Measurements from ENCODE around the gene ZNF37A.
"Not testable (repeated sequence)": the region's sequence is repeated elsewhere in the genome, so short reads cannot be mapped to it uniquely, and the experiment has no call there.

ZNF37A gene

DNA sequence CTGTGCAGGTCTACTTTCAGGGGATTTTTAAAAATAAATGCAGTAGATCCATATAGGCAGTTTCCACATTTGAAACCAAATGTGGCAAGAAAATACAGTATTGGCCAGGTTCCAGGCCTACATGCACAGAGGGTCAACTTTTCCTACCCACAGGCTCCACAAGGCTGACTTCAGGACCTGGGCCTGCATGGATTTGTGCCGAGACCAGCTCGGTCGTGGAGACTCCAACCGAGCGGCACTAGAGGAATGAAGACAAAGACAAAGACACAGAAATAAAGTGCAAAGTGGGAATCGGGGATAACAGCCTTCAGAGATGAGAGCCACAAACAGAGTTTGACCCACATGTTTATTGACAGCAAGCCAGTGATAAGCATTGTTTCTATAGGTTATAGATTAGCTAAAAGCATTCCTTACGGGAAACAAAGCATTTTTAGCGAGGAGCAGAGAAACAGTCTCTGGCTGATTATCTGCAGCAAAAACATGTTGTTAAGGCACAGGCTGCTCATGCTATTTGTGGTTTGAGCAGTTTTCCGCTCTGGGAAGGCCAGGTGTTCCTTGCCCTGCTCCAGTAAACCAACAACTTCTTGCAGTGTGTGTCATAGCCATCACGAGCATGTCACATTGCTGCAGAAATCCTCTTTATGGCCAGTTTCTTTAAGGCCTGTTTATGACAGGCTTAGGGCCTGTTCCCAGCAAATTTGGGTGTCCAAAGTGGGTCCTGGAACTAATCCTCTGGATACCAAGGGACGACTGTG, 52.6 kb downstream of the ZNF37A start:
- DNase-seq (ENCODE audit: low read depth), result no peak
- TF ChIP-seq, protein P1, sequence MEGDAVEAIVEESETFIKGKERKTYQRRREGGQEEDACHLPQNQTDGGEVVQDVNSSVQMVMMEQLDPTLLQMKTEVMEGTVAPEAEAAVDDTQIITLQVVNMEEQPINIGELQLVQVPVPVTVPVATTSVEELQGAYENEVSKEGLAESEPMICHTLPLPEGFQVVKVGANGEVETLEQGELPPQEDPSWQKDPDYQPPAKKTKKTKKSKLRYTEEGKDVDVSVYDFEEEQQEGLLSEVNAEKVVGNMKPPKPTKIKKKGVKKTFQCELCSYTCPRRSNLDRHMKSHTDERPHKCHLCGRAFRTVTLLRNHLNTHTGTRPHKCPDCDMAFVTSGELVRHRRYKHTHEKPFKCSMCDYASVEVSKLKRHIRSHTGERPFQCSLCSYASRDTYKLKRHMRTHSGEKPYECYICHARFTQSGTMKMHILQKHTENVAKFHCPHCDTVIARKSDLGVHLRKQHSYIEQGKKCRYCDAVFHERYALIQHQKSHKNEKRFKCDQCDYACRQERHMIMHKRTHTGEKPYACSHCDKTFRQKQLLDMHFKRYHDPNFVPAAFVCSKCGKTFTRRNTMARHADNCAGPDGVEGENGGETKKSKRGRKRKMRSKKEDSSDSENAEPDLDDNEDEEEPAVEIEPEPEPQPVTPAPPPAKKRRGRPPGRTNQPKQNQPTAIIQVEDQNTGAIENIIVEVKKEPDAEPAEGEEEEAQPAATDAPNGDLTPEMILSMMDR (IDR thresholded peaks at IDR 0.05; ENCODE audit: low read depth, low read length, missing control alignments), result no peak
- no peak overlapping the region for H3K4me3 ChIP-seq (ENCODE audit: low read depth, low read length)
- in situ Hi-C loops (cut with HindIII; ENCODE audit: low sequenced_read_pairs), result no loop called here

DNA sequence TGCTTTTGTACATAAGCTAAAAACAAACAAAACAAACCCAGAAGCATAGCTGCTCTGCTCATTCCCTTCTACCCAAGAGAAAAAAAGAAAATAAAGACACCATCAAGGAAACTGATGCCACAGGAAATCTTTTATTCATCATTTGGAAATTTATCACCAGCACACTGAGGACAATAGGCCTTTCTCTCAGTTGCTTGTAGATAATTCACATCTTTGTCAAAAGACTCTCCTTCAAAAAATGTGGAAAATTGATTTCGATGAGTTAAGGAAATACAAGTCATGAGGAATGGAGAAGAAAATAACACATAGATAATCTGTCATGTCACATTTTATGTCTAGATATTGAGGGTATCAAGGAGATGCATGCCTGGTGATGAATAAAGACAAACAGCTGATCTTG, 53.5 kb downstream of the ZNF37A start:
- H3K4me3 ChIP-seq (ENCODE audit: low read depth, low read length), result no peak overlapping the region
- TF ChIP-seq, protein P1 (IDR thresholded peaks at IDR 0.05; ENCODE audit: low read depth, low read length, missing control alignments), result no peak
- no peak for DNase-seq (ENCODE audit: low read depth)
- in situ Hi-C loops (cut with HindIII; ENCODE audit: low sequenced_read_pairs), result no loop called here

DNA sequence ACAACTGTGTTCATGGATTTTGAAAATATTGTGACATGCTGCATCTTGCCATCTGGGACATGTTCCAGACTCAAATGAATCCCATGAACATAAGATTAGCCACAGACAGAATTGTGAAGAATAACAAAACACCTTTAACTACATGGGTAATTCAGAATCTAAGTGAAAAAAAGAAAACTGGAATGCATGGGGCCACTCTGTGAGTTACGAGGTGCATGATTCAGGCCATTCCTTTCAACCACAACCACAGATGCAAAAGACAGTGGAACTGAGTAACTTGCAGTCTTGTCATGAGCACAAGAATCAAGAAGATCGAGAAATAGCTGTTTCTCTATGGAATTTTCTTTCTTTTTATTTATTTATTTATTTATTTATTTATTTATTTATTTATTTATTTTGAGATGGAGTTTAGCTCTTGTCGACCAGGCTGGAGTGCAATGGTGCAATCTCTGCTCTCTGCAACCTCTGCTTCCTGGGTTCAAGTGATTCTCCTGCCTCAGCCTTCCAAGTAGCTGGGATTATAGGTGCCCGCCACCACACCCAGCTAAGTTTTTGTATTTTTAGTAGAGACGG, 56.8 kb downstream of the ZNF37A start:
- H3K4me3 ChIP-seq (ENCODE audit: low read depth, low read length); DNase-seq (ENCODE audit: low read depth); in situ Hi-C loops (cut with HindIII; ENCODE audit: low sequenced_read_pairs): not testable (repeated sequence)

DNA sequence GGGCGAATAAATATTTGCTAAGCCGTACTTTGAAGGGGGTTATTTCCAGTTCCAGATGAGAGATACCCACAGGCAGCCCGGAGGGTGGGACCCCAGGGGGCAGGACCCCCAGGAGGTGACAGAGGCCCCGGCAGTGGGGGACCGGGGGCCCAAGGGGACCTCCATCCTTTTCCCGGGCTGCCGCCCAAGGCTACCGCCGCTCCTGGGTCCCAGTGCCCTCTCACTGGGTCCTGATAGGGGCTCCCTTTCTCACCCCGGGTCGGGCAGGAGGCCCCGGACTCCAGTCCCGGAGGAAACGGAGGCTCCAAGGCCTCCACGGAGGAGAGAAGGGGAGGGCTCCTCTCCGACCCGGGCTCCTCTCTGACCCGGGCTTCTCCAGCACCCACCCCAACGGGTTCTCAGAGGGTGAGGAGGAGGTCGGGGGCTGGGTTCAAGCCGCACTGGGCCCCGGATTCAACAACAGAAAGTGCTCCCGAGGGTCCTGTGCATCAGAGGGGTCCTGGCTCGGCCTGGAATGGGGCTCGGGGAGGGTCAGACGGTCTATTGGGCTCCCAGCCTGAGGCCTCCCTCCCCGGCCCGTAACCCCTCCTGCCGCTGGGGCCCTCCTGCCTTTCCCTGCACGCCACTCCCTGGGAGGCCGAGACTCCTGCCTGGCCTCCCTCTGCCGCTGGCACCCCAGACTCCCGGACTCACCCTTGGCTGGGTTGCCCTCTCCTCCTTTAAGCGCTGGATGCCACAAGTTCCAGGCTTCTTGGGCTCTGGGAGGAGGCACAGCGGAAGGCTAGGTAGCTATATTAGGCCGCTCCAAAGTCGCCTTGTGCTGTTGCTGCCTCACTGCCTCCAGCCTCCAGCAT, 62.5 kb downstream of the ZNF37A start:
- TF ChIP-seq, protein P1 (IDR thresholded peaks at IDR 0.05; ENCODE audit: low read depth, low read length, missing control alignments), result no peak
- H3K4me3 ChIP-seq (ENCODE audit: low read depth, low read length), result no peak overlapping the region
- no peak for DNase-seq (ENCODE audit: low read depth)
- in situ Hi-C loops (cut with HindIII; ENCODE audit: low sequenced_read_pairs), result no loop called here

DNA sequence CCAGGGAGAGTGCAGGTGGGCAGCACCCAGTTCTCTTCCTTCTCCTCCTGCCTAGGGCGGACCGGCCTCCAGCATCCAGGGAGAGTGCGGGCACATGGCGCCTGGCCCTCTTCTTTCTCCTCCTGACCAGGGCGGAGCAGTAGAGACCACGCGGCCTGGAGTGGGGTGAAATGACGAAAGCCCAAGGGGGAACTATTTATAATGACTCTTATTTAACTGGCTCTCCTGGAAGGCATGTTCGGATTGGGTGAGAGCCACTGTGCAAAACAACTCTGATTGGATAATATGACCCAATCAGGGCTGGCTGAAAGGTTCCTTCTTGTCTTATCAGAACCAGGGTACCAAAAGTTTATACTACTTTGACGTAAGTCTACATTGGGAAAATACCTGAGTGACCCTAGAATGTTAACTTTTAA, 63.1 kb downstream of the ZNF37A start:
- H3K4me3 ChIP-seq (ENCODE audit: low read depth, low read length), result no peak overlapping the region
- TF ChIP-seq, protein P1 (IDR thresholded peaks at IDR 0.05; ENCODE audit: low read depth, low read length, missing control alignments), result no peak
- no peak for DNase-seq (ENCODE audit: low read depth)
- in situ Hi-C loops (cut with HindIII; ENCODE audit: low sequenced_read_pairs), result no loop called here

DNA sequence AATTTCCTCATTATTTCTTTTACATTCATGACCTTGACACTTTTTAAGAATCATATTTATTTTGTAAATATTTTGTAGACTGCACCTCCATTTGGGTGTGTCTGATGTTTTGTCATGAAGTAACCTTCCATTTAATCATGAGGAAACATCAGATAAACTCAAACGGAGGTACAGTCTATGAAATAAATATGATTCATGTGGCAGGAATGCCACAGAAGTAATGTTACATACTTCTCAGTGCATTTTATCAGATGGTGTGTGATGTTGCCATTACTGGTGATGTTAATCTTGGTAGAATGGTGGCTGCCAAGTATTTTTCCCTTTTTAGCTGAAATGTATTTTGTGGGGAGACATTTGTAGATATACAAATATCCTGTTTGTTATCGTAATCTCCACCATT, 64.9 kb downstream of the ZNF37A start:
- TF ChIP-seq, protein P1 (IDR thresholded peaks at IDR 0.05; ENCODE audit: low read depth, low read length, missing control alignments), result no peak
- in situ Hi-C loops (cut with HindIII; ENCODE audit: low sequenced_read_pairs), result no loop called here
- DNase-seq (ENCODE audit: low read depth), result no peak

More for the DNA sequence above, 64.9 kb downstream of the ZNF37A start:
- H3K4me3 ChIP-seq (ENCODE audit: low read depth, low read length), result no peak overlapping the region

All from astrocyte of the cerebellum (primary cell).